Sigmoid colon (tissue), 4 donors: ENCODE results near the gene ATP5MG.

Experiments used
- CTCF ChIP-seq, 4 experiments: fragments of 450-650 bp in 3 of 4; fragments of 200-600 bp in 1 of 4; IDR thresholded peaks; one replicate each; pipeline ENCODE4 v1.5.1; 2016 to 2019; ENCODE audit warnings: antibody characterized with exemption in 4 of 4, mild to moderate bottlenecking in 3 of 4, moderate library complexity in 2 of 4
- EP300 ChIP-seq, 4 donors: sonication (generic); formaldehyde crosslinking; IDR thresholded peaks; one replicate each; pipeline ENCODE4 v1.6.1; 2017; ENCODE audit warnings: antibody characterized with exemption in 4 of 4
- POLR2AphosphoS5 ChIP-seq, 4 donors: sonication (generic); formaldehyde crosslinking; IDR thresholded peaks; one replicate each; pipeline ENCODE4 v1.6.1; 2017; ENCODE audit warnings: antibody characterized with exemption in 4 of 4

DNA sequence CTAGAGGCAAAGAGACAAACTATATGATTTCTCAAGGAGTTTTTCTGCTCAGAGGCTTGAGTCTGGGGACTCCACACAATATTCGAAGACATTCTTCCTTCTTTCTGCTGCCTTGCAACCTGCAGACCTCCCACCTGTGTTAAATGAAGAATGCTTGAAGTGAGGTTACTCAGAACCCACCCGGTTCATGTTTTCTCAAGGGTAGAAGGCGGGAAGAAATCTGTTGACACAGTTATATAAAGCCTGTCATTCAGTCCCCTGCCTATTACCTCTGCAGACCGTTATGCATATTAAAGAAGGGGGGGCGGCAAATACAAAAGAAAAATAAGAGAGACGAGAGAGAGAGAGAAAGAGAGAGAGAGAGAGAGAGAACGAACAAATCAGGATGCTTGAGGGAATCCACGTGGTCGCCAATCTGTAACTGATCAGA is 32.7 kb downstream of the ATP5MG start:
- no peak for TF ChIP-seq CTCF (IDR thresholded peaks at IDR 0.05)
- no peak for TF ChIP-seq POLR2AphosphoS5 (IDR thresholded peaks at IDR 0.05)
- no peak for TF ChIP-seq EP300 (IDR thresholded peaks at IDR 0.05)
